ENCODE data around the gene CAMK2G. TPM values are rescaled to one million over a fixed set of nuclear protein-coding genes. Genes with fewer than 3 reads are reported as not detected.
A peak's percentile ranks its signal among the peaks of the same experiment; 100 is the strongest.

The CAMK2G gene
- total RNA-seq, 4 donors from 2014 or later = 10.6 to 35.8 (median 15.6) TPM

- DNase-seq (ENCODE audit: low spot score) (no peak), ATAC-seq (ENCODE audit: low FRiP score) (no peak)
- TF ChIP-seq, protein P1, sequence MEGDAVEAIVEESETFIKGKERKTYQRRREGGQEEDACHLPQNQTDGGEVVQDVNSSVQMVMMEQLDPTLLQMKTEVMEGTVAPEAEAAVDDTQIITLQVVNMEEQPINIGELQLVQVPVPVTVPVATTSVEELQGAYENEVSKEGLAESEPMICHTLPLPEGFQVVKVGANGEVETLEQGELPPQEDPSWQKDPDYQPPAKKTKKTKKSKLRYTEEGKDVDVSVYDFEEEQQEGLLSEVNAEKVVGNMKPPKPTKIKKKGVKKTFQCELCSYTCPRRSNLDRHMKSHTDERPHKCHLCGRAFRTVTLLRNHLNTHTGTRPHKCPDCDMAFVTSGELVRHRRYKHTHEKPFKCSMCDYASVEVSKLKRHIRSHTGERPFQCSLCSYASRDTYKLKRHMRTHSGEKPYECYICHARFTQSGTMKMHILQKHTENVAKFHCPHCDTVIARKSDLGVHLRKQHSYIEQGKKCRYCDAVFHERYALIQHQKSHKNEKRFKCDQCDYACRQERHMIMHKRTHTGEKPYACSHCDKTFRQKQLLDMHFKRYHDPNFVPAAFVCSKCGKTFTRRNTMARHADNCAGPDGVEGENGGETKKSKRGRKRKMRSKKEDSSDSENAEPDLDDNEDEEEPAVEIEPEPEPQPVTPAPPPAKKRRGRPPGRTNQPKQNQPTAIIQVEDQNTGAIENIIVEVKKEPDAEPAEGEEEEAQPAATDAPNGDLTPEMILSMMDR (IDR thresholded peaks at IDR 0.05) = no peak
These were observed 94.7 kb downstream of the CAMK2G start for GRCh38 chr10:73779539-73780197.

DNA sequence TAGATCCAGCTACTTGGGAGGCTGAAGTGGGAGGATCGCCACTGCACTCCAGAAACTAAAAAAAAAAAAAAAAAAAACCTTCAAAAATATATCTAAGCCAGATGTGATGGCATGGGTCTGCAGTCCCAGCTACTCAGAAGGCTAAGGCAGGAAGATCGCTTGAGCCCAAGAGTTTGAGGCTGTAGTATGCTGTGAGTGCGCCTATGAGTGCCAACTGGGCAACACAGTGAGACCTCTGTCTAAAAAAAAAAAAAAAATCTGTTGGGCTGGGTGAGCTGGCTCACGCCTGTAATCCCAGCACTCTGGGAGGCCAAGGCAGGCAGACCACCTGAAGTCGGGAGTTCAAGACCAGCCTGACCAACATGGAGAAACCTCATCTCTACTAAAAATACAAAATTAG, 95.3 kb downstream of the CAMK2G start:
- TF ChIP-seq, protein P1 (IDR thresholded peaks at IDR 0.05) = no peak
- ATAC-seq (ENCODE audit: low FRiP score) = no peak
- DNase-seq (ENCODE audit: low spot score) = no peak

DNA sequence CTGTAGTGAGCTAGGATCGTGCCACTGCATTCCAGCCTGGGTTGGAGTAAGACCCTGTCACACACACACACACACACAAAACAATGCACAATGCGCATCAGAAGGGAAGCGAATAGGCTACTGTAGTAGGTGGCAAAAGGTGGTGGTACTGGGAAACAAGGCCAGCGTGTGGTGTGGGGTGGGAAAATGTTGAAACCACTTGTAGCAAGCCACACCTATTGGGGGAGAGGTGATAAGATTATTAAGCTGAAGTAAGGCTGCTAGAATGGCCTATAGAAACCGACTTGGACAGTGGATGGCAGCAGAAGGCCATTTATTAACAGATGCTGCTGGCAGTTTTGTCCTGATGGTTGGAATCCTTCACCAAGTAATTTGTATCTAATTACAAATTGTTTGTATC, 99.7 kb downstream of the CAMK2G start:
- DNase-seq (ENCODE audit: low spot score) (no peak), ATAC-seq (ENCODE audit: low FRiP score) (no peak)
- TF ChIP-seq, protein P1 (IDR thresholded peaks at IDR 0.05) = no peak

DNA sequence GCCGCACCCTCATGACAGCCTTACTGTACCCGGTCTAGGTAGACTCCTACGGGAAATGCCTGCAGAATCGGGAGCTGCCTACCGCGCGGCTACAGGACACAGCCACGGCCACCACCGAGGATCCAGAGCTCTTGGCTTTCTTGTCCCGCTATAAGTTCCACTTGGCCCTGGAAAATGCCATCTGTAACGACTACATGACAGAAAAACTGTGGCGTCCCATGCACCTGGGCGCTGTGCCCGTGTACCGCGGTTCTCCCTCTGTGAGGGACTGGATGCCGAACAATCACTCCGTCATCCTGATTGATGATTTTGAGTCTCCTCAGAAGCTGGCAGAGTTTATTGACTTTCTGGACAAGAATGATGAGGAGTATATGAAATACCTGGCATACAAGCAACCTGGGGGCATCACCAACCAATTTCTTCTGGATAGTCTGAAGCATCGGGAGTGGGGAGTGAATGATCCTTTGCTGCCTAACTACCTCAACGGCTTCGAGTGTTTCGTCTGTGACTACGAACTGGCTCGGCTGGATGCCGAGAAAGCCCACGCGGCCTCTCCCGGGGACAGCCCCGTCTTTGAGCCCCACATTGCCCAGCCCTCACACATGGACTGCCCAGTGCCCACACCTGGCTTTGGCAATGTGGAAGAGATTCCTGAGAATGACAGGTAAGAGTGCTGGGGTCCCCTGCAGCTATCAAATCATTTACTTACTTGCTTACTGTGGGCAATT, 101.0 kb downstream of the CAMK2G start:
- DNase-seq (ENCODE audit: low spot score) (no peak), ATAC-seq (ENCODE audit: low FRiP score) (no peak)
- TF ChIP-seq, protein P1 (IDR thresholded peaks at IDR 0.05) = no peak

DNA sequence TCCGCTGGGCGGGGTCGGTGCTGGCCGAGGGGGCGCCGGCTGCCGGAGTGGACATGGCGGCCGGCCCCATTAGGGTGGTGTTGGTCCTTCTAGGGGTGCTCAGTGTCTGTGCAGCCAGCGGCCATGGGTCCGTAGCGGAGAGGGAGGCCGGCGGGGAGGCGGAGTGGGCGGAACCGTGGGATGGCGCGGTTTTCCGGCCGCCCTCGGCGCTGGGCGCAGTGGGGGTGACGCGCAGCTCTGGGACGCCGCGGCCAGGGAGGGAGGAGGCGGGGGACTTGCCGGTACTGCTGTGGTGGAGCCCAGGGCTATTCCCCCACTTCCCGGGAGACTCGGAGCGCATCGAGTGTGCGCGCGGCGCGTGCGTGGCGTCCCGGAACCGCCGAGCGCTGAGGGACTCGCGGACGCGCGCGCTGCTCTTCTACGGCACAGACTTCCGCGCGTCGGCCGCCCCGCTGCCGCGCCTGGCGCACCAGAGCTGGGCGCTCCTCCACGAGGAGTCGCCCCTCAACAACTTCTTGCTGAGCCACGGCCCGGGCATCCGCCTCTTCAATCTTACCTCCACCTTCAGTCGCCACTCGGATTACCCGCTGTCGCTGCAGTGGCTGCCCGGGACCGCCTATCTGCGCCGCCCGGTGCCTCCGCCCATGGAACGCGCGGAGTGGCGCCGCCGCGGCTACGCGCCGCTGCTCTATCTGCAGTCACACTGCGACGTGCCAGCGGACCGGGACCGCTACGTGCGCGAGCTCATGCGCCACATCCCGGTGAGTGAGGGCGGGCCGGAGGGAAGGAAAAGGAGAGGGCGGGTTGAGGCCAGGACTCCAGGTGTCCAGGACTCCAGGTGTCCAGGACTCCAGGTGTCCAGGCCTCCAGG, 101.8 kb downstream of the CAMK2G start:
- ATAC-seq (ENCODE audit: low FRiP score) = peak; percentile 70
- peak; percentile 38 for DNase-seq (ENCODE audit: low spot score)
- TF ChIP-seq, protein P1 (IDR thresholded peaks at IDR 0.05) = no peak

- TF ChIP-seq, protein P1 (IDR thresholded peaks at IDR 0.05) = no peak
- DNase-seq (ENCODE audit: low spot score) (peak; percentile 76), ATAC-seq (ENCODE audit: low FRiP score) (peak; percentile 80)
These were observed 102.6 kb downstream of the CAMK2G start for GRCh38 chr10:73771722-73772280.

Data from omental fat pad (tissue), 4 donors.